Measurements from ENCODE around the gene CRISP2. TPM values are rescaled to one million over a fixed set of nuclear protein-coding genes. Genes with fewer than 3 reads are reported as not detected.

The CRISP2 gene
- total and polyA plus RNA-seq, 9 of the 15 experiments (the other 6 are each of a cell fraction or from before 2014, with no cell fraction given), result not detected

GRCh38 chr6:49646130-49646824, 67.1 kb downstream of the CRISP2 start (continued):
- no peak for TF ChIP-seq ID3 (CRISPR knock-in tag; IDR thresholded peaks at IDR 0.05)
- TF ChIP-seq ID3 (tag; IDR thresholded peaks at IDR 0.05), result peak; percentile 92
- TF ChIP-seq, protein P1, sequence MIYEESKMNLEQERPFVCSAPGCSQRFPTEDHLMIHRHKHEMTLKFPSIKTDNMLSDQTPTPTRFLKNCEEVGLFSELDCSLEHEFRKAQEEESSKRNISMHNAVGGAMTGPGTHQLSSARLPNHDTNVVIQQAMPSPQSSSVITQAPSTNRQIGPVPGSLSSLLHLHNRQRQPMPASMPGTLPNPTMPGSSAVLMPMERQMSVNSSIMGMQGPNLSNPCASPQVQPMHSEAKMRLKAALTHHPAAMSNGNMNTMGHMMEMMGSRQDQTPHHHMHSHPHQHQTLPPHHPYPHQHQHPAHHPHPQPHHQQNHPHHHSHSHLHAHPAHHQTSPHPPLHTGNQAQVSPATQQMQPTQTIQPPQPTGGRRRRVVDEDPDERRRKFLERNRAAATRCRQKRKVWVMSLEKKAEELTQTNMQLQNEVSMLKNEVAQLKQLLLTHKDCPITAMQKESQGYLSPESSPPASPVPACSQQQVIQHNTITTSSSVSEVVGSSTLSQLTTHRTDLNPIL (CRISPR knock-in tag; IDR thresholded peaks at IDR 0.05), result no peak
- TF ChIP-seq NFE2 (IDR thresholded peaks at IDR 0.05; ENCODE audit: low read depth), result peak; percentile 46
- peak in 1 of 2 experiments; percentile 98; a peak in 2 of 4 replicates for TF ChIP-seq ZMIZ1 (IDR thresholded peaks at IDR 0.05; ENCODE audit: low read depth in 2 of 2, low read length in 2 of 2)
- TF ChIP-seq BCLAF1 (IDR thresholded peaks at IDR 0.05; ENCODE audit: borderline replicate concordance in 1 of 2, control insufficient read depth in 1 of 2, low read depth in 2 of 2, low read length in 1 of 2), result peak in 1 of 2 experiments; percentile 91; a peak in 1 of 4 replicates
- peak; percentile 19; the same call in 1 of the 2 replicates for TF ChIP-seq BHLHE40 (IDR thresholded peaks at IDR 0.05; ENCODE audit: low read length)
- TF ChIP-seq, protein P2, sequence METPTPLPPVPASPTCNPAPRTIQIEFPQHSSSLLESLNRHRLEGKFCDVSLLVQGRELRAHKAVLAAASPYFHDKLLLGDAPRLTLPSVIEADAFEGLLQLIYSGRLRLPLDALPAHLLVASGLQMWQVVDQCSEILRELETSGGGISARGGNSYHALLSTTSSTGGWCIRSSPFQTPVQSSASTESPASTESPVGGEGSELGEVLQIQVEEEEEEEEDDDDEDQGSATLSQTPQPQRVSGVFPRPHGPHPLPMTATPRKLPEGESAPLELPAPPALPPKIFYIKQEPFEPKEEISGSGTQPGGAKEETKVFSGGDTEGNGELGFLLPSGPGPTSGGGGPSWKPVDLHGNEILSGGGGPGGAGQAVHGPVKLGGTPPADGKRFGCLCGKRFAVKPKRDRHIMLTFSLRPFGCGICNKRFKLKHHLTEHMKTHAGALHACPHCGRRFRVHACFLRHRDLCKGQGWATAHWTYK (CRISPR knock-in tag; IDR thresholded peaks at IDR 0.05), result no peak; the same call in 1 of the 2 replicates
- TF ChIP-seq TCF3 (CRISPR knock-in tag; IDR thresholded peaks at IDR 0.05), result peak; percentile 98
- TF ChIP-seq E2F3 (CRISPR knock-in tag; IDR thresholded peaks at IDR 0.05), result no peak
- TF ChIP-seq PURB (CRISPR knock-in tag; IDR thresholded peaks at IDR 0.05; ENCODE audit: low read depth), result no peak
- peak; percentile 44 for TF ChIP-seq NCOA4 (IDR thresholded peaks at IDR 0.05; ENCODE audit: partially characterized antibody)
- no peak for TF ChIP-seq POU5F1 (IDR thresholded peaks at IDR 0.05; ENCODE audit: borderline replicate concordance, low read depth, low read length, partially characterized antibody)
- peak; percentile 99 for TF ChIP-seq MTA2 (IDR thresholded peaks at IDR 0.05; ENCODE audit: low read depth)
- TF ChIP-seq PRMT5 (CRISPR knock-in tag; IDR thresholded peaks at IDR 0.05), result no peak
- TF ChIP-seq OTX1 (CRISPR knock-in tag; IDR thresholded peaks at IDR 0.05), result peak; percentile 69; the same call in 1 of the 2 replicates
- TF ChIP-seq MEF2D (tag; conservative IDR thresholded peaks at IDR 0.05; ENCODE audit: low read depth), result peak; percentile 70
- peak; percentile 20; the same call in 1 of the 2 replicates for TF ChIP-seq NFATC3 (IDR thresholded peaks at IDR 0.05)
